WTC11 (cell line): ENCODE measurements around the gene RARB. TPM values are rescaled to one million over a fixed set of nuclear protein-coding genes. Genes with fewer than 3 reads are reported as not detected.
A peak's percentile ranks its signal among the peaks of the same experiment; 100 is the strongest.

Source experiments
- ATAC-seq: fragments of 200-7000 bp; cut with Tn5 transposase; 2 replicates; pipeline ENCODE4 v1.10.0; 2021; ENCODE audit warnings: mild to moderate bottlenecking, moderate library complexity
- CTCF ChIA-PET: fragments of 300-600 bp; sonication (Branson Sonifier 250); formaldehyde crosslinking; loops from one replicate; lab custom pipeline; 2021; ENCODE audit warnings: antibody characterized with exemption; lab: Charles Lee
- POLR2A ChIA-PET: fragments of 350-600 bp; sonication (Branson Sonifier 250); formaldehyde crosslinking; loops from one replicate; lab custom pipeline; 2021; ENCODE audit warnings: antibody characterized with exemption; lab: Charles Lee
- DNase-seq: peaks from one replicate; pipeline ENCODE4 v3.0.0; 2021; ENCODE audit warnings: low spot score
- H3K27ac Mint-ChIP-seq: 2 replicates; pipeline ENCODE4 v1.8.0; 2021; ENCODE audit warnings: mixed read lengths
- H3K27me3 Mint-ChIP-seq: 2 replicates; pipeline ENCODE4 v1.8.0; 2021; ENCODE audit warnings: low read depth, mild to moderate bottlenecking, moderate library complexity, mixed read lengths
- H3K36me3 Mint-ChIP-seq: 2 replicates; pipeline ENCODE4 v1.8.0; 2021; ENCODE audit warnings: mixed read lengths
- H3K4me1 Mint-ChIP-seq: 2 replicates; pipeline ENCODE4 v1.8.0; 2022; ENCODE audit warnings: mixed read lengths
- H3K4me3 Mint-ChIP-seq: 2 replicates; pipeline ENCODE4 v1.8.0; 2021; ENCODE audit warnings: mild to moderate bottlenecking, moderate library complexity, mixed read lengths
- H3K9me3 Mint-ChIP-seq: 2 replicates; pipeline ENCODE4 v1.8.0; 2021; ENCODE audit warnings: mixed read lengths
- AR ChIP-seq: fragments of 250-450 bp; sonication (Bioruptor Pico); IDR thresholded peaks from 2 replicates; pipeline ENCODE4 v1.9.0; 2021; ENCODE audit warnings: mild to moderate bottlenecking
- ARID4B ChIP-seq: sonication (generic); formaldehyde crosslinking; IDR thresholded peaks from 2 replicates; pipeline ENCODE4 v1.8.0; 2023; ENCODE audit warnings: missing genetic modification reagents, mild to moderate bottlenecking, borderline replicate concordance
- ATF1 ChIP-seq: sonication (generic); formaldehyde crosslinking; IDR thresholded peaks from 2 replicates; pipeline ENCODE4 v1.8.1; 2023; ENCODE audit warnings: mild to moderate bottlenecking, moderate library complexity, missing genetic modification reagents
- CDX4 ChIP-seq: fragments of 250-450 bp; sonication (Bioruptor Pico); IDR thresholded peaks from 2 replicates; pipeline ENCODE4 v1.9.0; 2021; ENCODE audit warnings: moderate library complexity, mild to moderate bottlenecking, inconsistent platforms, borderline replicate concordance
- CREM ChIP-seq: sonication (generic); formaldehyde crosslinking; IDR thresholded peaks from 2 replicates; pipeline ENCODE4 v1.8.1; 2022; ENCODE audit warnings: mild to moderate bottlenecking, missing genetic modification reagents, moderate library complexity
- GRHL2 ChIP-seq: fragments of 250-450 bp; sonication (Bioruptor Pico); IDR thresholded peaks from 2 replicates; pipeline ENCODE4 v1.8.0; 2022; ENCODE audit warnings: mild to moderate bottlenecking, moderate library complexity; ENCODE audit not compliant: insufficient replicate concordance, severe bottlenecking
- HMGXB4 ChIP-seq: sonication (generic); formaldehyde crosslinking; IDR thresholded peaks from 2 replicates; pipeline ENCODE4 v1.8.1; 2023; ENCODE audit warnings: mild to moderate bottlenecking, moderate library complexity, missing genetic modification reagents
- NFATC4 ChIP-seq: fragments of 250-450 bp; sonication (Bioruptor Pico); IDR thresholded peaks from 2 replicates; pipeline ENCODE4 v1.9.0; 2021; ENCODE audit warnings: mild to moderate bottlenecking
- PRDM15 ChIP-seq: sonication (generic); formaldehyde crosslinking; IDR thresholded peaks from 2 replicates; pipeline ENCODE4 v1.8.0; 2022; ENCODE audit warnings: missing genetic modification reagents
- TEAD1 ChIP-seq: sonication (generic); formaldehyde crosslinking; IDR thresholded peaks from 2 replicates; pipeline ENCODE4 v1.8.0; 2022; ENCODE audit warnings: mild to moderate bottlenecking, missing genetic modification reagents
- ZBTB21 ChIP-seq: sonication (generic); formaldehyde crosslinking; IDR thresholded peaks from 2 replicates; pipeline ENCODE4 v1.8.1; 2023; ENCODE audit warnings: mild to moderate bottlenecking, missing genetic modification reagents, borderline replicate concordance
- ZNF138 ChIP-seq: sonication (generic); formaldehyde crosslinking; conservative IDR thresholded peaks from 2 replicates; pipeline ENCODE4 v1.8.1; 2022; ENCODE audit warnings: mild to moderate bottlenecking, moderate library complexity, missing genetic modification reagents
- ZNF232 ChIP-seq: sonication (generic); formaldehyde crosslinking; IDR thresholded peaks from 2 replicates; pipeline ENCODE4 v1.8.0; 2022; ENCODE audit warnings: mild to moderate bottlenecking, missing genetic modification reagents
- ZNF281 ChIP-seq: sonication (generic); formaldehyde crosslinking; IDR thresholded peaks from 2 replicates; pipeline ENCODE4 v1.8.0; 2023; ENCODE audit warnings: mild to moderate bottlenecking, missing genetic modification reagents
- total RNA-seq: library from RNA; stranded (reverse); gene quantifications from 3 replicates; pipeline ENCODE4 v1.2.3, GENCODE V29; 2021

RARB gene
- total RNA-seq, 1 experiment from 2014 or later, result not detected

- POLR2A ChIA-PET, result interaction anchor here (0.5 kb wide), 1 partner anchor 1051 kb away, joined by 3 read pairs; no protein-coding TSS in a partner anchor
- Mint-ChIP-seq H3K4me1 (peaks cover 37% of the 10 kb centered on the region), H3K27me3 (no peaks in the 10 kb centered on the region), H3K27ac (peak overlapping the region; percentile 81)
- DNase-seq, result no peak
- CTCF ChIA-PET, result interaction anchor here (0.7 to 1.7 kb wide), 3 partner anchors 12 to 421 kb away, joined by 3 to 6 read pairs (median 5); no protein-coding TSS in a partner anchor
- TF ChIP-seq PRDM15, result no peak
- TF ChIP-seq ZNF138 (CRISPR knock-in tag), result no peak
- TF ChIP-seq AR, result no peak
- no peak for TF ChIP-seq GRHL2 (CRISPR knock-in tag)
- no peak for TF ChIP-seq NFATC4 (CRISPR knock-in tag)
- no peak for TF ChIP-seq HMGXB4 (CRISPR knock-in tag)
- TF ChIP-seq ZNF232 (CRISPR knock-in tag), result no peak
- TF ChIP-seq CREM, result no peak
- no peak for TF ChIP-seq TEAD1 (CRISPR knock-in tag)
- no peak for TF ChIP-seq ATF1
- no peak for TF ChIP-seq CDX4 (CRISPR knock-in tag)
- TF ChIP-seq ZBTB21 (CRISPR knock-in tag), result no peak
- TF ChIP-seq ARID4B (CRISPR knock-in tag), result no peak
- no peak for TF ChIP-seq ZNF281 (CRISPR knock-in tag)
- TF ChIP-seq, all 79 proteins: peak for 0
- Mint-ChIP-seq H3K4me3 (peak overlapping the region; percentile 5; the same call in 1 of the 2 replicates), H3K9me3 (no peaks in the 10 kb centered on the region), H3K36me3 (no peaks in the 10 kb centered on the region)
- ATAC-seq, result peak; percentile 46
Observed at GRCh38 chr3:25454005-25454927, 26.2 kb downstream of the RARB start.
